HG03045 (cell line): ENCODE results near the gene LARGE2.

Experiments used
- ATAC-seq: cut with Tn5 transposase; IDR thresholded peaks from one replicate; pipeline ENCODE4 v1.9.1; 2021; ENCODE audit warnings: mild to moderate bottlenecking, moderate library complexity; ENCODE audit not compliant: unreplicated experiment

The LARGE2 gene

GRCh38 chr11:45922425-45923082 lies at the start of gene LARGE2:
LARGE2 (plus strand) TSS chr11:45922656; CDS start chr11:45922883, 227 bp downstream.
- no peak for ATAC-seq

GRCh38 chr11:45876401-45876800 lies 46.1 kb upstream of the LARGE2 start:
- no peak for ATAC-seq

GRCh38 chr11:45877221-45877620 lies 45.2 kb upstream of the LARGE2 start:
- ATAC-seq = no peak

GRCh38 chr11:45877845-45878244 lies 44.6 kb upstream of the LARGE2 start:
- ATAC-seq = no peak

- no peak for ATAC-seq
Observed at GRCh38 chr11:45879803-45880686, 42.4 kb upstream of the LARGE2 start.

GRCh38 chr11:45880772-45881570 lies 41.5 kb upstream of the LARGE2 start:
- no peak for ATAC-seq

- no peak for ATAC-seq
Observed at GRCh38 chr11:45881708-45882368, 40.6 kb upstream of the LARGE2 start.

- no peak for ATAC-seq
Observed at GRCh38 chr11:45884596-45885185, 37.8 kb upstream of the LARGE2 start.

GRCh38 chr11:45885274-45885920 lies 37.1 kb upstream of the LARGE2 start, which contains the start of gene MAPK8IP1:
MAPK8IP1 (plus strand) TSS chr11:45885651; CDS start chr11:45885821, 170 bp downstream.
- peak; percentile 46 for ATAC-seq

GRCh38 chr11:45885921-45886721 lies 36.3 kb upstream of the LARGE2 start:
- no peak for ATAC-seq

GRCh38 chr11:45886816-45887520 lies 35.5 kb upstream of the LARGE2 start:
- ATAC-seq = no peak

GRCh38 chr11:45887587-45887986 lies 34.9 kb upstream of the LARGE2 start:
- ATAC-seq = no peak

GRCh38 chr11:45889555-45889954 lies 32.9 kb upstream of the LARGE2 start:
- ATAC-seq = no peak

- ATAC-seq = no peak
Observed at GRCh38 chr11:45889966-45890365, 32.5 kb upstream of the LARGE2 start.

GRCh38 chr11:45890886-45891550 lies 31.4 kb upstream of the LARGE2 start:
- ATAC-seq = no peak

- no peak for ATAC-seq
Observed at GRCh38 chr11:45892856-45893255, 29.6 kb upstream of the LARGE2 start.

- ATAC-seq = no peak
Observed at GRCh38 chr11:45894555-45895247, 27.8 kb upstream of the LARGE2 start.
